Mesendoderm (in vitro differentiated cells): ENCODE measurements around the gene CAMK2G.
A peak's percentile ranks its signal among the peaks of the same experiment; 100 is the strongest.

Source experiments
- DNase-seq: peaks from one replicate; pipeline ENCODE4 v3.0.0; 2013
- H2AK5ac ChIP-seq: 2 replicates; pipeline ENCODE4 v1.6.1; 2013; ENCODE audit warnings: low read length, inconsistent platforms
- H2BK120ac ChIP-seq: 2 replicates; pipeline ENCODE4 v1.6.1; 2013; ENCODE audit warnings: low read depth, mild to moderate bottlenecking, low read length, moderate library complexity, mixed read lengths
- H2BK15ac ChIP-seq: replicated peaks from 2 replicates; pipeline ENCODE4 v1.6.1; 2013; ENCODE audit warnings: low read depth, mild to moderate bottlenecking, moderate library complexity
- H2BK5ac ChIP-seq: 2 replicates; pipeline ENCODE4 v1.6.1; 2013; ENCODE audit warnings: low read length, inconsistent platforms
- H3K18ac ChIP-seq: 2 replicates; pipeline ENCODE4 v1.6.1; 2013; ENCODE audit warnings: mild to moderate bottlenecking, low read length, mixed read lengths
- H3K23ac ChIP-seq: one replicate; pipeline ENCODE4 v1.6.1; 2013; ENCODE audit warnings: low read length
- H3K27ac ChIP-seq: 2 replicates; pipeline ENCODE4 v1.5.1; 2013; ENCODE audit warnings: low read depth, mild to moderate bottlenecking, inconsistent platforms, low read length, moderate library complexity
- H3K27me3 ChIP-seq: 2 replicates; pipeline ENCODE4 v1.6.1; 2013; ENCODE audit warnings: low read length, control low read depth, mild to moderate bottlenecking, inconsistent platforms; ENCODE audit not compliant: insufficient read depth, poor library complexity
- H3K36me3 ChIP-seq: 2 replicates; pipeline ENCODE4 v1.6.1; 2013; ENCODE audit warnings: low read length, inconsistent platforms; ENCODE audit not compliant: control insufficient read depth, insufficient read depth
- H3K4ac ChIP-seq: one replicate; pipeline ENCODE4 v1.6.1; 2013; ENCODE audit warnings: low read depth, mild to moderate bottlenecking, low read length, moderate library complexity
- H3K4me1 ChIP-seq: 2 replicates; pipeline ENCODE4 v1.6.1; 2013; ENCODE audit warnings: low read depth, low read length, inconsistent platforms; ENCODE audit not compliant: control insufficient read depth
- H3K4me2 ChIP-seq: 2 replicates; pipeline ENCODE4 v1.6.1; 2013; ENCODE audit warnings: low read length
- H3K4me3 ChIP-seq: 2 replicates; pipeline ENCODE4 v1.5.1; 2013; ENCODE audit warnings: mild to moderate bottlenecking, low read length
- H3K56ac ChIP-seq: one replicate; pipeline ENCODE4 v1.6.1; 2013; ENCODE audit warnings: low read length
- H3K79me1 ChIP-seq: 2 replicates; pipeline ENCODE4 v1.6.1; 2013; ENCODE audit warnings: low read length, inconsistent platforms
- H3K79me2 ChIP-seq: 2 replicates; pipeline ENCODE4 v1.6.1; 2013; ENCODE audit warnings: mild to moderate bottlenecking, low read length; ENCODE audit not compliant: control insufficient read depth, insufficient read depth
- H3K9ac ChIP-seq: 2 replicates; pipeline ENCODE4 v1.6.1; 2013; ENCODE audit warnings: low read length, inconsistent platforms
- H4K5ac ChIP-seq: one replicate; pipeline ENCODE4 v1.6.1; 2013; ENCODE audit warnings: low read length
- H4K8ac ChIP-seq: one replicate; pipeline ENCODE4 v1.6.1; 2013; ENCODE audit warnings: low read depth, mild to moderate bottlenecking, control low read depth, low read length, moderate library complexity
- WGBS: extraction: QIAGEN DNeasy Blood & Tissue Kit; methylation state at CpG from one replicate; pipeline ENCODE4 v1.1.7; 2013; ENCODE audit warnings: low lambda C conversion rate, missing lambda C conversion rate; ENCODE audit not compliant: insufficient coverage; ENCODE audit errors: extremely low coverage; 5-methylcytosine and 5-hydroxymethylcytosine counted together

CAMK2G gene

DNA sequence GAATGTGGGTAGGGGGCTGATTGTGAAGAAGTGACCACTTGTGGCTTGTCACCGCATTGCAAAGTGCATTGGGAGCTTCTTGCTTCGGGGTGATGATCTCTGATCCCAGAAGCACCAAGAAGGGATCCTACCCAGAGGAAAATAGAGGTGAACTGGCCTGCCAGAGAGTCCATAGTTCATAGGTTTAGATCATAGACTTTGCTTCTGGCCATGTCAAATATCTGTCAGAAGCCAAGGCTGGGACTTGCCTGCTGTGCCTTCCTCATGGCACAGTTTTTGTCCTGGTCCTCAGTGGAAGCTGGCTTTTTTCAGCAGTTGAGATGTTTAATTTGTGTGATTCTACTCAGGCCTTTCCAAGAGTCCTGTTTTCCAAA lies 87.9 kb downstream of the CAMK2G start:
- no peak overlapping the region for H2BK15ac ChIP-seq
- no peak overlapping the region for H2BK5ac ChIP-seq
- H4K8ac ChIP-seq, result no peak overlapping the region
- no peak overlapping the region for H3K18ac ChIP-seq
- WGBS, result no CpG with 5 or more reads among the region's 2 CpGs
- H3K9ac ChIP-seq, result peak overlapping the region; percentile 55
- H3K23ac ChIP-seq, result no peak overlapping the region
- no peaks in the 10 kb centered on the region for H3K27me3 ChIP-seq
- no peak overlapping the region for H4K5ac ChIP-seq
- DNase-seq, result no peak
- peak overlapping the region; percentile 53 for H3K56ac ChIP-seq
- H3K36me3 ChIP-seq, result no peaks in the 10 kb centered on the region
- H3K79me2 ChIP-seq, result peaks cover 13% of the 10 kb centered on the region
- no peak overlapping the region for H2BK120ac ChIP-seq
- H3K4me2 ChIP-seq, result peak overlapping the region; percentile 66
- H3K27ac ChIP-seq, result no peak overlapping the region
- no peak overlapping the region for H2AK5ac ChIP-seq
- H3K4ac ChIP-seq, result no peak overlapping the region
- no peak overlapping the region for H3K4me3 ChIP-seq
- peaks cover 6% of the 10 kb centered on the region for H3K79me1 ChIP-seq
- peaks cover 3% of the 10 kb centered on the region for H3K4me1 ChIP-seq

DNA sequence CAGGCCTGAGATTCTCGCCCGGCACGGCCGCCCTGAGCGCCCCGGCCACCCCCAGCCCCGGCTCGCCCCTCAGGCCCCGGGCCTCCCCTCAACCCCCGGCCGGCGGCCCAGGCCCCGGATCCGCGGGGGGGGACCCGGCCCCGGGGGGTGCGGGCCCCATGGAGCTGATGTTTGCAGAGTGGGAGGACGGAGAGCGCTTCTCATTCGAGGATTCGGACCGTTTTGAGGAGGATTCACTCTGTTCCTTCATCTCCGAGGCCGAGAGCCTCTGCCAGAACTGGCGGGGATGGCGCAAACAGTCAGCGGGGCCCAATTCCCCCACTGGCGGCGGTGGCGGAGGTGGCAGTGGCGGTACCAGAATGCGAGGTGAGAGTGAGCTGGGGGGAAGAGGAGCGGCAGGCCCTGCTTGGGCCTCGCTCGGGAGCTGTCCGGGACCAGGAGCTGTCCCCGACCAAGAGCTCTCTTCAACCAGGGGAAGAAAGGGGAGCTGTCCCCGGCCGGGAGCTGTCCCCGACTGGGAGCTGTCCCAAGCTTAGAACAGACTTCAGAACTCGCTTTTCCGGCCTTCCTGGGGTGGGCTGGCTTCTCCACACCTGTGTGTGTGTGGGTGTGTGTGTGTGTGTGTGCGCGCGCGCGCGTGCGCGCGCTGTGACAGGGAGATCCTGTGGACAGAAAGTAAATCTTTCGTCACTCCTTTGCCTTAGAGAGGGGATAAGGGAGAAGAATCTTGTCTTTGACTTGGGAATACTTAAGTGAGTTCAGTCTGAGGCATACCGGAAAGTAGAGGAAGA lies 88.4 kb downstream of the CAMK2G start:
- Histone ChIP-seq H3K27me3 (no peaks in the 10 kb centered on the region), H3K18ac (no peak overlapping the region), H3K4ac (no peak overlapping the region), H3K4me3 (peak overlapping the region; percentile 29), H3K36me3 (no peaks in the 10 kb centered on the region), H2AK5ac (no peak overlapping the region), H3K79me2 (peaks cover 18% of the 10 kb centered on the region), H3K9ac (peak overlapping the region; percentile 55), H2BK120ac (no peak overlapping the region), H3K23ac (peak overlapping the region; percentile 72), H3K4me2 (peak overlapping the region; percentile 66), H2BK15ac (no peak overlapping the region), H4K5ac (no peak overlapping the region), H3K4me1 (peaks cover 3% of the 10 kb centered on the region), H3K27ac (peak overlapping the region; percentile 8), H3K56ac (peak overlapping the region; percentile 57), H2BK5ac (no peak overlapping the region), H4K8ac (no peak overlapping the region), H3K79me1 (peaks cover 10% of the 10 kb centered on the region)
- DNase-seq, result peak; percentile 79
- no CpG with 5 or more reads among the region's 54 CpGs for WGBS

DNA sequence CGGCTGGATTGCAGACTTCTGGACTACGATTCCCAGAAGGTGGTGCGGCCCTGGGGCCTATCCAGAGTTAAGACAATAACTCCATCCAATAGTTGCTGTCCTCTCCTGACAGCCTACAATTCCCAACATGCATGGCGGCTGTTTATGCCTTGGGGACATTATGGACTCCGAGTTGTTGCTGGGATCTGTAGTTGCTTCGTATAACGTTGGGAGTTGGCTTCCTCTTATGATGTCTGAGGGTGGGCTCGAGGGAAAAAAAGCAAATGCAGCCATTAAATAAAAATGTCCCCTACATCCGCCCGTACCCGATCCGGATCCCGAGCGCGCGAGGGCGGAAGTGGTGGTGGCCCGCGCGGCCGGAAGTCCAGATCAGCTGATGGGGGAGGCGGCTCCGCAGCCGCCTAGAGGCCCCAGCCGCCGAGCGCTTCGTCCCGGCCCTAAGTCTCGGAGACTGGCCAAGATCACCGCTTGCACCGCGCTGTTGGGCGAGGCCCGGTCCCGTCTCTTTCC lies 89.1 kb downstream of the CAMK2G start, which contains the start of gene ZSWIM8:
ZSWIM8 (plus strand) TSS at position 396 of the 510 bp plus-strand sequence. CDS start 273 bp downstream, outside the sequence.
- Histone ChIP-seq H3K4me3 (peak within 1 kb of the TSS; percentile 29), H3K23ac (peak within 1 kb of the TSS; percentile 72), H2AK5ac (no peak within 1 kb of the TSS), H3K4me1 (peaks cover 3% of the 10 kb centered on the region), H4K5ac (no peak within 1 kb of the TSS), H3K9ac (peak within 1 kb of the TSS; percentile 55), H4K8ac (no peak within 1 kb of the TSS), H3K4ac (no peak within 1 kb of the TSS), H3K79me1 (peaks cover 14% of the 10 kb centered on the region), H3K27ac (peak within 1 kb of the TSS; percentile 8), H3K79me2 (peaks cover 23% of the 10 kb centered on the region), H2BK120ac (no peak within 1 kb of the TSS), H3K56ac (peak within 1 kb of the TSS; percentile 57), H3K4me2 (peak within 1 kb of the TSS; percentile 66), H2BK15ac (no peak within 1 kb of the TSS), H3K36me3 (no peaks in the 10 kb centered on the region), H2BK5ac (no peak within 1 kb of the TSS), H3K18ac (no peak within 1 kb of the TSS), H3K27me3 (no peaks in the 10 kb centered on the region)
- peak; percentile 98 for DNase-seq
- WGBS, result no CpG with 5 or more reads among the region's 36 CpGs

DNA sequence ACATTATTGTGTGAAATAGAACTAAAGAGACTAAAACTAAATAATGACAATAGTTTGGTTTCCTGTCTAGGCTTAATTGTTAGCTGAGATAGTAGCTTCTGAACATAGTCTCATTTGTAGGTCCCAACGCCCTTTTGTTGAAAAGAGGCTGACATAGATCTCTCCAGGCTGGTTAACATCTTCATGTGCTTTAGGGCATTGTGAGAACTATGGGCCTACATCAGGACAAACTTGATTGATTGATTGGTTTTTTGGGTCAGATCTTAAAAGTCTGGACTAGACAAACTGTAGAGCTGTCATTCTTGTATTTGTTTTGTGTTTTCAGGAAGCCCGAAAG lies 91.6 kb downstream of the CAMK2G start:
- no peak overlapping the region for H2BK120ac ChIP-seq
- H2AK5ac ChIP-seq, result no peak overlapping the region
- H3K27me3 ChIP-seq, result no peaks in the 10 kb centered on the region
- no peak overlapping the region for H3K27ac ChIP-seq
- no peak overlapping the region for H3K4ac ChIP-seq
- DNase-seq, result no peak
- no peak overlapping the region for H4K5ac ChIP-seq
- peak overlapping the region; percentile 14 for H3K4me2 ChIP-seq
- H3K56ac ChIP-seq, result peak overlapping the region; percentile 22
- no peak overlapping the region for H3K18ac ChIP-seq
- H3K4me3 ChIP-seq, result no peak overlapping the region
- H3K79me1 ChIP-seq, result peaks cover 14% of the 10 kb centered on the region
- no peaks in the 10 kb centered on the region for H3K36me3 ChIP-seq
- peaks cover 24% of the 10 kb centered on the region for H3K79me2 ChIP-seq
- H2BK5ac ChIP-seq, result no peak overlapping the region
- H2BK15ac ChIP-seq, result no peak overlapping the region
- no CpG with 5 or more reads among the region's 2 CpGs for WGBS
- H3K4me1 ChIP-seq, result peaks cover 3% of the 10 kb centered on the region
- peak overlapping the region; percentile 90 for H3K9ac ChIP-seq
- H3K23ac ChIP-seq, result no peak overlapping the region
- no peak overlapping the region for H4K8ac ChIP-seq

DNA sequence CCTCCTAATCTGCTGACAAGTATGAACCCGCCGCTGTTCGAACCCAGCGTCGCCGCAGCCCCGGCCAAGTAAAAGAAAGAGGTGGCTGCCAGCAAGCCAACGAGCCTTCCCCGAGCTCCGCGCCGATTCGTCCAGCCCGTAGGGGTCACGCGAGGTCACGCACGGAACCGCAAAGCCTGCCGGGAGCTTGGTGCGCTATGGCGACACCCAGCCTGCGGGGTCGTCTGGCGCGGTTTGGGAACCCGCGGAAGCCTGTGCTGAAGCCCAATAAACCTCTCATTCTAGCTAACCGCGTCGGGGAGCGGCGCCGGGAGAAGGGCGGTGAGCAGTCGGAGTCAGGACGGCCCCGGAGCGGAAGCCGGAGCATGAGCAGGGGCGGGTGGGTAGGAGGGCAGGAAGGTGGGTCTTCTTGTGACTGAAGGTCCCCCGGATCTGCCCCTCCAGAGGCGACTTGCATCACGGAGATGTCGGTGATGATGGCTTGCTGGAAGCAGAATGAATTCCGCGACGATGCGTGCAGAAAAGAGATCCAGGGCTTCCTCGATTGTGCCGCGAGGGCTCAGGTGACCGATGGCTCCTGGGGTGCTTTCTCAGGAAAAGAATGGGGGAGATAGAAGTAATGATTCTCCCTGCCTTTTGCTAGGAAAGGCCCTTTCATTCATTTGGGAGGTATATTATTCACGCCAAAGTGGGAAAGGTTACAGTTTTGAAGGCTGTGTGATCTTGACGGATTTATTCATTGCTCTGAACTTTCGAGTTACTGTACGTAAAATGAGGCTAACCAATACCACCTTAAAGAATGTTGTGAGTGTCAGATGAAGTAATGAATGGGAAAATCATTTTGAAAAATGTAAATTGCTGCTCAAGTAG lies 92.2 kb downstream of the CAMK2G start, which contains the start of gene CHCHD1:
CHCHD1 (plus strand) TSS at position 170 of the 870 bp plus-strand sequence; CDS start at position 198, 28 bp downstream.
- Histone ChIP-seq H2AK5ac (peak within 1 kb of the TSS; percentile 76), H3K4me3 (peak within 1 kb of the TSS; percentile 79), H3K79me1 (peaks cover 12% of the 10 kb centered on the region), H3K27me3 (no peaks in the 10 kb centered on the region), H3K4ac (peak within 1 kb of the TSS; percentile 63), H3K36me3 (no peaks in the 10 kb centered on the region), H3K18ac (peak within 1 kb of the TSS; percentile 81), H3K4me1 (peaks cover 3% of the 10 kb centered on the region), H2BK5ac (no peak within 1 kb of the TSS), H3K56ac (peak within 1 kb of the TSS; percentile 94), H2BK120ac (no peak within 1 kb of the TSS), H3K9ac (peak within 1 kb of the TSS; percentile 90), H2BK15ac (no peak within 1 kb of the TSS), H4K5ac (peak within 1 kb of the TSS; percentile 85), H3K27ac (peak within 1 kb of the TSS; percentile 48), H3K23ac (no peak within 1 kb of the TSS), H3K79me2 (peaks cover 24% of the 10 kb centered on the region), H4K8ac (peak within 1 kb of the TSS; percentile 87), H3K4me2 (peak within 1 kb of the TSS; percentile 99)
- WGBS, result no CpG with 5 or more reads among the region's 57 CpGs
- DNase-seq, result peak; percentile 92
